LNCAP (cell line): ENCODE measurements around the gene LDB3.

Experiments used
- TF ChIP-seq, protein P1 (sequence below): fragments of 450-650 bp; IDR thresholded peaks from 2 replicates; pipeline ENCODE4 v1.5.1; 2017; ENCODE audit warnings: mild to moderate bottlenecking

The LDB3 gene

DNA sequence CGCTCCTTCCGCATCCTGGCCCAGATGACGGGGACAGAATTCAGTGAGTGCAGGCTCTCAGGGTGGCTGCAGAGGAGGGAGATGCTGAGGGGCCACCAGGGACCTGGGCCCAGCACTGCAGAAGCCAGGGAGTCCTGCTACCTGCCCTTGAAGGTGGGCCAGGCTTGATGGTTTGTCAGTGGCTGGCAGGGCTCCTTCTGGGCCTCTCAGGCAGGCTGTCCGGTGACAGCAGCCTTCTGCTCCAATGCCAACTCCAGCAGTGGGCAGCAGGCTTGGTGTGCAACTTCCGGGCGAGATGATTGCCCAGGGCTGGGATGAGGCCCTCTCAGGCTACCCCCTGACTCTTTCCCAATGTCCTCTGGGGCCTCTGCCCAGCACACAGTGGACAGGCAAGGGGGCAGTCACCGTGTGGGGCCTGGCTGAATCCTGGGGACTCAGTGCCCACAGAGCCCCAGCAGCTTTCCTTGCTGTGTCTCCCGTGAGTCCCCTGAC, 23.8 kb downstream of the LDB3 start:
- TF ChIP-seq, protein P1, sequence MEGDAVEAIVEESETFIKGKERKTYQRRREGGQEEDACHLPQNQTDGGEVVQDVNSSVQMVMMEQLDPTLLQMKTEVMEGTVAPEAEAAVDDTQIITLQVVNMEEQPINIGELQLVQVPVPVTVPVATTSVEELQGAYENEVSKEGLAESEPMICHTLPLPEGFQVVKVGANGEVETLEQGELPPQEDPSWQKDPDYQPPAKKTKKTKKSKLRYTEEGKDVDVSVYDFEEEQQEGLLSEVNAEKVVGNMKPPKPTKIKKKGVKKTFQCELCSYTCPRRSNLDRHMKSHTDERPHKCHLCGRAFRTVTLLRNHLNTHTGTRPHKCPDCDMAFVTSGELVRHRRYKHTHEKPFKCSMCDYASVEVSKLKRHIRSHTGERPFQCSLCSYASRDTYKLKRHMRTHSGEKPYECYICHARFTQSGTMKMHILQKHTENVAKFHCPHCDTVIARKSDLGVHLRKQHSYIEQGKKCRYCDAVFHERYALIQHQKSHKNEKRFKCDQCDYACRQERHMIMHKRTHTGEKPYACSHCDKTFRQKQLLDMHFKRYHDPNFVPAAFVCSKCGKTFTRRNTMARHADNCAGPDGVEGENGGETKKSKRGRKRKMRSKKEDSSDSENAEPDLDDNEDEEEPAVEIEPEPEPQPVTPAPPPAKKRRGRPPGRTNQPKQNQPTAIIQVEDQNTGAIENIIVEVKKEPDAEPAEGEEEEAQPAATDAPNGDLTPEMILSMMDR: no peak

DNA sequence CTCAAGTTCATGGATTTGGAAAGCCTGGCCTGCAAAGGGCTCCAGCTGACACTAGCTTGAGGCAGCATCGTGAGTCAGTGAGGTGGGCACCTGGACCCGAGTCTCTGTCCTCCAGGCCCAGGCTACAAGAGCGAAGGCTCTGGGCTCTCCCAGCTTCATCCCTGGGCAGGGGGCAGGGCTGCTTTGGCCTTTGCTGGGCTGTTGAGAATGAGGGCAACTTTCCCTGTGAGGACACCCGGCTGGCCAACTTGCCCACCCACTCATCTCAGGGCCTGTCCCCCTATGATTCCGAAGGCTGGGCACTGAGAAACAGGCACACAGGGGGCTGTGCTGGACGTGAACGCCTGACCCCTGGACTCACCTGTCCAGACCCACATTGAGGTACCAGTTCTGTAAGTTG, 24.4 kb downstream of the LDB3 start:
- TF ChIP-seq, protein P1: no peak

DNA sequence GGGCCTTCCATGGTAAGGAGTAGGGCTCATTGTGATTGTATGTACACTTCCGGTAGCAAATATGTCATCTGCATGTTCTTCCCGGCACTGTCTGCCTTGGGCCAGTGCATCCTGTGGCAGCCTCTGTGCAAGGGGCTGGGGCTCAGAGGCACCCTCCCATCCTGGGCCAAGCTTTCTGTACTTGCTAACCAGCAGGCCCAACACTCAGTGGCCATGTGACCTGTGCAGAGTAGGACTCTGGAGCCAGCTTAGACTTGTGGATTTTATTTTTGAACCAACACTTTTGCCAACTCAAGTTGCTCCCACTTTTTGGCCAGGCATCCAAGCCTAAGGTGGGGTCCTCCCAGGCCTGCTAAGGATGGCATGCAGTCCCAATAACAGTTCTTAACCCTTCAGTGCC, 25.0 kb downstream of the LDB3 start:
- TF ChIP-seq, protein P1: no peak

DNA sequence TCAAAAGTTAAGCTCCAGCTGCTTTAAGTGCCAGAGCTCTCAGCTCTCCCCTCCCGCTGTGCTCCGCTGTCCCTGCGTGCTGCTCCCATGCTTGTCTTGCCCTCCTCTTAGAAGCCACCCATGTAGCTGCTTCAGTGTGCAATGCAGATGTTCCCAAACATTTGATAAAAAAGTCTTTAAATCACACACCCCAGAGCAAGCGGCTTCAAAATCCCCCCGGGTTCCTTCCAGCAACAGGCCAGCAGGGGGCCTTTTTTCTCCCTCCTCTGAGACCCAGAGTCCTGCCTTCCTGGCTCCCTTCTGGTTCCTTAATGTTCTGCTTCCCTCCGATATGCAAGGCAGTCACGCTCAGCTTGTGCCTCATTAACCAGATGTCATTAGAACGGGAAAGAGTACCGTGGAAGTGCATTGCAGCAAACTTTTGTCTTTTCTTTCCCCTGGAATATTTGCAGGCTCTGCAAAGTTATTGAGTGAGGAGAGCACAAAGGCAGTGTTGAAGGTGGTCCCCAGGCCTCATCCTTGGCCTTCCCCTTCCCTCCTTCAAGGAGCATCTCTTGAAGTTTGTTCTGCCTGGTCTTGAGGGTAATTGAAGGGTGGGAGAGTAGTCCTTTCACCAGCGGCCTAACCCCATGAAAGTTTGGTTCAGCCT, 25.5 kb downstream of the LDB3 start:
- TF ChIP-seq, protein P1: no peak; the same call in 1 of the 2 replicates

DNA sequence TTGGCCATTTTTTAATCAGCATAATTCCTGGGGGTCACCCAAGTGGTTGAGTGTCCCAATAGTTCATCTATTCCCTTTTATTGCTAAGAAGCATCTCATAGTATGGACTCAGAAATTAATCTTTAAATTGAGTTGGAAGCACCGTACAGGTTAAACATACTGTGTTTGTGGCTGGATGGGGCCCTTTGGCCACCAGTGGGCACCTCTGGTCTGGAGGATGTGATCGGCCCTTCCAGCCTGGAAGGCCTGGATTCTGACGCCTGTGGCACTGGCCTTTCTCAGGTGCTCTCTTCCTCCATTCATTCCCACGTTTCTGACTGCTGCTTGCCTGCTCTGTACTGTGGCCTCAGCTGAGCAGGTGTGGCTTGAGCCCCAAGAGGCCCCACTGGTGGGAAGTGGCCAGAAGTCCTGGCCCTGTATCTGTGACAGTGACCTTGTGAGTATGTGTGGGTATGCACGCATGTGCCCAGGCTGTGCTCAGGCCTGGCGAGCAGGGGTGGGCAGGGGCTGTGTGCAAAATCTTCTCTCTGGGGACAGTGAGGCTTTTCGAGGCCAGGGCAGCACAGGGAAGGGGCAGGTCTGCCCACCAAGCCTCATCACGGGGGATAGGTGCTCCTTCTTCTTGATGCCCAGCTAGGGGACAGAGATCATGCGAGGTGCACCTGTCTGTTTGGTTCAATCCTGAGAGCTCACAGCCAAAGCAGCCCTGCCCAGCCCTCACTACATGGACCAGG, 30.1 kb downstream of the LDB3 start:
- TF ChIP-seq, protein P1: no peak

DNA sequence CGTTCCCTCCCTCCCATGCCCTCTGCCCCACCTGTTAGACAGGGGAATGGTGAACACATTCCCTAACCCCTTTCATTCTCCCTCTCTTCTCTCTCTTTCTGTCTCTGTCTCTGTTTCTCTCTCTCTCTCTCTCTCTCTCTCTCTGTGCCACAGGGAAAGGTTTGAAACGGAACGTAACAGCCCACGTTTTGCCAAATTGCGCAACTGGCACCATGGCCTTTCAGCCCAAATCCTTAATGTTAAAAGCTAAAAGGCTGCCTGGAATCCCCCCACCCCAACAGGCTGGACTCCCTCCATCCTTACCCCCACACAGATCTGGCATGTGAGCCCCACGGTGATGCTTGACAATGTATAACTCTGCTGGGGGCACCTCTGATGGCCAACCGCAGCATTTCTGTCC, 30.8 kb downstream of the LDB3 start:
- TF ChIP-seq, protein P1: no peak

DNA sequence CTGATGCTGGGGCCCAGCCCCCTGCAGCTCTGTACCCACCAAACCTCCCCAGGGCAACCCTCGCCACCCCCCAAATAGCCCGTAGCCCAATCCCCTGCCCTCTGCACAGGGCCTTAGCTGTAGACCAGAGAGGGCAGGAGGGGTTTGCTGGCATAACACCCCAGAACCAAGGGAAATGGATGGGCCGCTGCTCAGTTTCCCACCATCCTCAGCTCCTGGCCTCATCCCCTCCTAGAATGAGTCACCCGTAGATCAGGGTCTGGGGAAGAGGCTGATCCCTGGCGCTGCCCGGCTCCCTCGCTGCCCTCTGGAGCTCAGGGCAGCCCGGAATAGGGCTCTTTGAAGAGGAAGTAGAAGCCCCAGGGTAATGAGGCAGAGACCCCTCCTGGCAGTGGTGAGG, 31.2 kb downstream of the LDB3 start:
- TF ChIP-seq, protein P1: no peak
